GM21423 (cell line): ENCODE data around the gene PIF1.

ENCODE experiments used
- ATAC-seq: cut with Tn5 transposase; IDR thresholded peaks from one replicate; pipeline ENCODE4 v1.9.1; 2021; ENCODE audit warnings: mild to moderate bottlenecking, moderate library complexity; ENCODE audit not compliant: unreplicated experiment

The PIF1 gene

GRCh38 chr15:64779024-64779423, 46.4 kb downstream of the PIF1 start:
- ATAC-seq = no peak

GRCh38 chr15:64776402-64776786, 49.1 kb downstream of the PIF1 start:
- no peak for ATAC-seq

- no peak for ATAC-seq
Measured at GRCh38 chr15:64775551-64776401, 49.7 kb downstream of the PIF1 start, which contains the start of gene RBPMS2. RBPMS2 (minus strand) TSS chr15:64775589; CDS start chr15:64775319, 270 bp downstream.

GRCh38 chr15:64774629-64775493, 50.6 kb downstream of the PIF1 start:
- no peak for ATAC-seq

GRCh38 chr15:64774037-64774628, 51.3 kb downstream of the PIF1 start:
- no peak for ATAC-seq

- ATAC-seq = no peak
Measured at GRCh38 chr15:64773606-64774005, 51.8 kb downstream of the PIF1 start.

- ATAC-seq = no peak
Measured at GRCh38 chr15:64772964-64773363, 52.5 kb downstream of the PIF1 start.

GRCh38 chr15:64772488-64772887, 53.0 kb downstream of the PIF1 start:
- no peak for ATAC-seq

GRCh38 chr15:64770626-64771025, 54.8 kb downstream of the PIF1 start:
- no peak for ATAC-seq

- ATAC-seq = no peak
Measured at GRCh38 chr15:64767203-64767602, 58.2 kb downstream of the PIF1 start.

- no peak for ATAC-seq
Measured at GRCh38 chr15:64766058-64766457, 59.4 kb downstream of the PIF1 start.
